A549 (cell line): ENCODE data around the gene PPP3CA. TPM values are rescaled to one million over a fixed set of nuclear protein-coding genes. Genes with fewer than 3 reads are reported as not detected.

Source experiments
- ATAC-seq, 2 experiments: fragments of 200-7000 bp in 1 of 2; fragments of >200 bp in 1 of 2; cut with Nextera tagmentation in 1 of 2; cut with Tn5 transposase in 1 of 2; 3 replicates each; pipeline versions ENCODE4 v1.8.0 to v1.9.1; 2018 to 2020; ENCODE audit warnings: mild to moderate bottlenecking in 1 of 2, moderate library complexity in 1 of 2
- CTCF ChIA-PET: fragments of 300-600 bp; sonication (Branson Sonifier 250); formaldehyde crosslinking; extraction: SDS; loops from one replicate; lab custom pipeline; 2021; ENCODE audit warnings: antibody characterized with exemption, inconsistent platforms; lab: Yijun Ruan, JAX
- POLR2A ChIA-PET: fragments of 350-600 bp; formaldehyde crosslinking; extraction: SDS; loops from one replicate; lab custom pipeline; 2021; ENCODE audit warnings: antibody characterized with exemption, inconsistent platforms; lab: Yijun Ruan, JAX
- DNase-seq, 2 experiments: peaks; one replicate each; pipeline versions ENCODE4 v3.0.0 to v3.0.0-alpha.2; 2011 to 2016; ENCODE audit warnings: low read depth in 1 of 2, low spot score in 1 of 2
- FAIRE-seq: peaks from 2 replicates; lab custom pipeline; 2011; peaks lifted over from hg19 to GRCh38; lab: Jason Lieb, UNC
- H3K27ac ChIP-seq, 2 experiments: fragments of >200 bp; sonication (Bioruptor Twin); formaldehyde crosslinking; 3 replicates each; pipeline ENCODE4 v1.5.1; 2016 to 2017
- H3K4me1 ChIP-seq: fragments of >200 bp; sonication (Bioruptor Twin); formaldehyde crosslinking; 3 replicates; pipeline ENCODE4 v1.6.1; 2016
- H3K4me2 ChIP-seq: fragments of >200 bp; sonication (Bioruptor Twin); formaldehyde crosslinking; 3 replicates; pipeline ENCODE4 v1.6.1; 2016
- H3K4me3 ChIP-seq: fragments of >200 bp; sonication (Bioruptor Twin); formaldehyde crosslinking; 3 replicates; pipeline ENCODE4 v1.5.1; 2016
- H3K9me3 ChIP-seq: fragments of >200 bp; sonication (Bioruptor Twin); formaldehyde crosslinking; 3 replicates; pipeline ENCODE4 v1.6.1; 2016
- CEBPB ChIP-seq, 2 experiments: fragments of >200 bp in 1 of 2; sonication (Bioruptor Twin) in 1 of 2; formaldehyde crosslinking in 1 of 2; IDR thresholded peaks; 2 replicates each; pipeline ENCODE4 v1.6.1; 2012 to 2016
- EP300 ChIP-seq, 2 experiments: fragments of >200 bp; sonication (Bioruptor Twin); formaldehyde crosslinking; IDR thresholded peaks; 2 replicates in 1 of 2; 3 replicates in 1 of 2; pipeline ENCODE4 v1.6.1; 2016 to 2017
- FOSL2 ChIP-seq, 2 experiments: fragments of 450-650 bp in 1 of 2; fragments of >200 bp in 1 of 2; sonication (Bioruptor Twin) in 1 of 2; formaldehyde crosslinking; IDR thresholded peaks; 2 replicates each; pipeline versions ENCODE4 v1.5.0 to v1.6.1; 2016 to 2020; ENCODE audit warnings: mild to moderate bottlenecking in 1 of 2, moderate library complexity in 1 of 2
- GATA3 ChIP-seq: IDR thresholded peaks from 2 replicates; pipeline ENCODE4 v1.6.1; 2012; ENCODE audit warnings: borderline replicate concordance
- HOXB5 ChIP-seq: fragments of 250-450 bp; sonication (Bioruptor Pico); IDR thresholded peaks from 2 replicates; pipeline ENCODE4 v1.5.0; 2020; ENCODE audit warnings: mild to moderate bottlenecking, moderate library complexity
- JUN ChIP-seq, 2 experiments: fragments of >200 bp; sonication (Bioruptor Twin); formaldehyde crosslinking; IDR thresholded peaks; 2 replicates in 1 of 2; 3 replicates in 1 of 2; pipeline ENCODE4 v1.6.1; 2016 to 2017
- JUNB ChIP-seq: fragments of >200 bp; sonication (Bioruptor Twin); formaldehyde crosslinking; IDR thresholded peaks from 2 replicates; pipeline ENCODE4 v1.6.1; 2016
- KDM5A ChIP-seq: fragments of 200-600 bp; sonication (generic); IDR thresholded peaks from 2 replicates; pipeline ENCODE4 v1.6.1; 2016; ENCODE audit warnings: antibody characterized with exemption, mild to moderate bottlenecking
- MAFK ChIP-seq: fragments of 450-650 bp; IDR thresholded peaks from 2 replicates; pipeline ENCODE4 v1.6.1; 2014; ENCODE audit not compliant: partially characterized antibody
- NFE2L2 ChIP-seq: fragments of 150-350 bp; conservative IDR thresholded peaks from 2 replicates; pipeline ENCODE4 v1.6.1; 2014; ENCODE audit warnings: low read length
- RAD21 ChIP-seq, 2 experiments: fragments of >200 bp in 1 of 2; sonication (Bioruptor Twin) in 1 of 2; formaldehyde crosslinking in 1 of 2; IDR thresholded peaks in 1 of 2; conservative IDR thresholded peaks in 1 of 2; 2 replicates in 1 of 2; 3 replicates in 1 of 2; pipeline ENCODE4 v1.6.1; 2012 to 2018; ENCODE audit warnings: inconsistent platforms in 1 of 2
- SMC3 ChIP-seq: fragments of >200 bp; sonication (Bioruptor Twin); formaldehyde crosslinking; IDR thresholded peaks from 3 replicates; pipeline ENCODE4 v1.6.1; 2018; ENCODE audit warnings: inconsistent platforms
- ZC3H11A ChIP-seq: fragments of 450-650 bp; IDR thresholded peaks from 2 replicates; pipeline ENCODE4 v1.6.1; 2014; ENCODE audit warnings: antibody characterized with exemption, mild to moderate bottlenecking
- WGBS: methylation state at CpG from one replicate; pipeline ENCODE4 v1.1.6; 2017; ENCODE audit errors: missing lambda C conversion rate; 5-methylcytosine and 5-hydroxymethylcytosine counted together
- polyA plus RNA-seq, 4 experiments: library from polyadenylated mRNA; depleted of rRNA in 3 of 4; stranded (reverse); fragments of >200 nt; fragmentation: RNase III in 1 of 4; extraction: RNeasy Plus Mini Kit Qiagen cat#74134 plus additional on column Dnase treatment in 1 of 4; gene quantifications; 2 replicates in 3 of 4; 3 replicates in 1 of 4; pipeline ENCODE4 v1.2.3, GENCODE V29; 2011 to 2017
- TF ChIP-seq, protein P1 (sequence below): fragments of >200 bp; sonication (Bioruptor Twin); formaldehyde crosslinking; IDR thresholded peaks from 3 replicates; pipeline ENCODE4 v1.6.1; 2016
- TF ChIP-seq, protein P2 (sequence below): fragments of 250-450 bp; sonication (Bioruptor Pico); IDR thresholded peaks from 2 replicates; pipeline ENCODE4 v1.5.0; 2020; ENCODE audit warnings: low read depth, mild to moderate bottlenecking, moderate library complexity
- TF ChIP-seq, protein P3 (sequence below): fragments of >200 bp; sonication (Bioruptor Twin); formaldehyde crosslinking; IDR thresholded peaks from 2 replicates; pipeline ENCODE4 v1.6.1; 2016
- TF ChIP-seq, protein P4 (sequence below): IDR thresholded peaks from 2 replicates; pipeline ENCODE4 v1.6.1; 2012
- TF ChIP-seq, protein P5 (sequence below): fragments of >200 bp; sonication (Bioruptor Twin); formaldehyde crosslinking; IDR thresholded peaks from 3 replicates; pipeline ENCODE4 v1.5.1; 2016

The PPP3CA gene
- polyA plus RNA-seq, 2 of the 4 experiments (the other 2 are of a cell fraction) = 21.4 to 42.4 TPM

DNA sequence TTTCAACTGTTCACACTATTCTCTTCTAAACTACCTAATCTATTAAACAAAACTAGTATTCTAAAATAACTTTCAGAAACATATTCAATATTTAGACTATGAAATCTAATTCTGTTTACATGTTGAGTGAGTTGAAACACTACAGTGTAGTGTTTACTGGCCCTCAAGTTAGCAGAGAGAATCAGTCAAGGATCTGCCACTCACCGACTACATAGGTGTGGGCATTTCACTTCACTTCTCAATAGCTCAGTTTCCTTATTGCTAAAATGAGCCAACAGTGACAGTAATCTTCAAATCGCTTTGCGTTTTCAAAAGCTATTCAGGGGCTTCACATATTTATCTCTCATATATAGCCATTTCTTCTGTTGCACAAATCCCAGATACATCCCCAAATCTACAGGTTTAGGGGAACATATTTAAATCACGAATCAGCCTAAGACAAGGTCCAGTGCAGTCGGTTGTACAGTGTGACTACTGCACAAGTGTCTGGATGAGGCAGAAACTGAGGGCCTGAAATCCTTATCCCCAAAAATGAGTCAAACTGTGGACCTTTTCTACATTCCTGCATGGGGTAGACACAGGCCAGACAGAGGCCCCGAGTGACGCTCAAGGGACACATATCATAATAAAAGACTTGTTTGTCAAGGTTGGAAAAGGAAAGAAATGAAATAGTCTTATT, 129.8 kb downstream of the PPP3CA start:
- POLR2A ChIA-PET = interaction anchor here (2.4 kb wide), 1 partner anchor 130 kb away, joined by 10 read pairs; the partner anchor contains the start of gene PPP3CA
- WGBS = 31% methylated on average over 7 of the region's 7 CpGs

DNA sequence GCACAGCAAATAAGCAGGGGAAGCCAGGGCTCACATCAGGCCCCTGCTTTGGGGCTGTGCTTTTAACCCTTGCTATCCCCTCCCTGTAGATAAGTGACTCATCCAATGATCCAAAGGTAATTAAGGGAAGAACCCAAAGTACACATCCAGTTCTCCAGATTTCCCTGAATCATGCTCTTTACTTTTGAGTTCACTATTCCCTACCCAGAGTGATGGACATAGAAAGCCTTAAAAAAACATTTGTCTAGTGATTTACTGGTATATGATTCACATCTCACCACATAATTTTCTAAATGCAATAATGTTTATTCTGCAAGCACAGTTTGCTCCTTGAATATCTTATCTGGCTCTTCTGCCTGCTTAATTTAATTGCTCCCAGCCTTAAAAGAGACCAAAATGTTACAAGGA, 136.2 kb downstream of the PPP3CA start:
- DNase-seq (peak in 1 of 2 experiments; percentile 89), FAIRE-seq (no peak), ATAC-seq (peak; percentile 66 to 94)
- POLR2A ChIA-PET = no interaction called here
- peak overlapping the region; percentile 72 to 76 for H3K27ac ChIP-seq
- CTCF ChIA-PET = no interaction called here
- peaks cover 58% of the 10 kb centered on the region for H3K4me1 ChIP-seq
- peak; percentile 32 to 59; a peak in 2 of 5 replicates for TF ChIP-seq EP300 (IDR thresholded peaks at IDR 0.05)
- TF ChIP-seq, protein P1, sequence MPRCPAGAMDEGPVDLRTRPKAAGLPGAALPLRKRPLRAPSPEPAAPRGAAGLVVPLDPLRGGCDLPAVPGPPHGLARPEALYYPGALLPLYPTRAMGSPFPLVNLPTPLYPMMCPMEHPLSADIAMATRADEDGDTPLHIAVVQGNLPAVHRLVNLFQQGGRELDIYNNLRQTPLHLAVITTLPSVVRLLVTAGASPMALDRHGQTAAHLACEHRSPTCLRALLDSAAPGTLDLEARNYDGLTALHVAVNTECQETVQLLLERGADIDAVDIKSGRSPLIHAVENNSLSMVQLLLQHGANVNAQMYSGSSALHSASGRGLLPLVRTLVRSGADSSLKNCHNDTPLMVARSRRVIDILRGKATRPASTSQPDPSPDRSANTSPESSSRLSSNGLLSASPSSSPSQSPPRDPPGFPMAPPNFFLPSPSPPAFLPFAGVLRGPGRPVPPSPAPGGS = peak; percentile 43; the same call in 1 of the 3 replicates
- TF ChIP-seq, protein P2, sequence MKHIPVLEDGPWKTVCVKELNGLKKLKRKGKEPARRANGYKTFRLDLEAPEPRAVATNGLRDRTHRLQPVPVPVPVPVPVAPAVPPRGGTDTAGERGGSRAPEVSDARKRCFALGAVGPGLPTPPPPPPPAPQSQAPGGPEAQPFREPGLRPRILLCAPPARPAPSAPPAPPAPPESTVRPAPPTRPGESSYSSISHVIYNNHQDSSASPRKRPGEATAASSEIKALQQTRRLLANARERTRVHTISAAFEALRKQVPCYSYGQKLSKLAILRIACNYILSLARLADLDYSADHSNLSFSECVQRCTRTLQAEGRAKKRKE (CRISPR knock-in tag) = no peak
- TF ChIP-seq ZC3H11A = no peak
- peak in 1 of 2 experiments; percentile 55; a peak in 1 of 5 replicates for TF ChIP-seq JUN (IDR thresholded peaks at IDR 0.05)
- TF ChIP-seq FOSL2 (IDR thresholded peaks at IDR 0.05) = peak; percentile 88
- TF ChIP-seq FOSL2 (CRISPR knock-in tag; IDR thresholded peaks at IDR 0.05) = peak; percentile 95
- peak in 1 of 2 experiments; percentile 24; a peak in 1 of 4 replicates for TF ChIP-seq CEBPB (IDR thresholded peaks at IDR 0.05)
- TF ChIP-seq, protein P3, sequence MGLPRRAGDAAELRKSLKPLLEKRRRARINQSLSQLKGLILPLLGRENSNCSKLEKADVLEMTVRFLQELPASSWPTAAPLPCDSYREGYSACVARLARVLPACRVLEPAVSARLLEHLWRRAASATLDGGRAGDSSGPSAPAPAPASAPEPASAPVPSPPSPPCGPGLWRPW = no peak
- TF ChIP-seq SMC3 = no peak
- peak; percentile 87 for TF ChIP-seq MAFK
- TF ChIP-seq RAD21 (conservative IDR thresholded peaks at IDR 0.05 in 1 of 2, IDR thresholded peaks at IDR 0.05 in 1 of 2) = peak; percentile 23 to 28; a peak in 3 of 5 replicates
- peak; percentile 89 for TF ChIP-seq JUNB
- peak; percentile 51 for TF ChIP-seq NFE2L2
- peak; percentile 87 for TF ChIP-seq GATA3
- TF ChIP-seq, protein P4, sequence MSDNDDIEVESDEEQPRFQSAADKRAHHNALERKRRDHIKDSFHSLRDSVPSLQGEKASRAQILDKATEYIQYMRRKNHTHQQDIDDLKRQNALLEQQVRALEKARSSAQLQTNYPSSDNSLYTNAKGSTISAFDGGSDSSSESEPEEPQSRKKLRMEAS = peak; percentile 33
- H3K4me2 ChIP-seq = peak overlapping the region; percentile 74
- peak overlapping the region; percentile 8; the same call in 1 of the 3 replicates for H3K4me3 ChIP-seq
- H3K9me3 ChIP-seq = no peaks in the 10 kb centered on the region

More for the DNA sequence above, 129.8 kb downstream of the PPP3CA start:
- DNase-seq (peak in 1 of 2 experiments; percentile 55), FAIRE-seq (no peak), ATAC-seq (peak; percentile 74 to 96; a peak in 5 of 6 replicates)
- no peak overlapping the region for H3K4me3 ChIP-seq
- CTCF ChIA-PET = interaction anchor here (1.0 kb wide), 1 partner anchor 1045 kb away, joined by 3 read pairs; no protein-coding TSS in a partner anchor
- no peak for TF ChIP-seq KDM5A
- TF ChIP-seq JUNB = peak; percentile 35; the same call in 1 of the 2 replicates
- peak overlapping the region; percentile 63 for H3K4me2 ChIP-seq
- peaks cover 67% of the 10 kb centered on the region for H3K4me1 ChIP-seq
- H3K9me3 ChIP-seq = no peaks in the 10 kb centered on the region
- peak overlapping the region; percentile 53 to 69 for H3K27ac ChIP-seq

DNA sequence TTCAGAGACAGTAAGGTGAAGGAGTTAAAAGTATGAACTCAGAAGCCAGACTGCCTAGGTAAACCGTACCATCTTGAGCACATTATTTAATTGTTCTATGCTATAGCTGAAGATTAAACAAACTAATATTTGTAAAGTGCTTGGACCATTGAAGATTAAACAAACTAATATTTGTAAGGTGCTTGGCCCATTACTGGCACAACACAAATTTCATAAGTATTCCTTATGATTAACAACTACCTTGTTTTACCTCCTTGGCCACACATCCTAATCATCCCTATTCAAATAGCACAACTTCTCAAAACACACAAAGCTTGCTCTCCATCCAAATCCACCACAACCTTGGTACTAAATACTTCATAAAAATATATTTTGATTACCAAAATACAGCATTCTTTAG, 137.0 kb downstream of the PPP3CA start:
- TF ChIP-seq HOXB5 = no peak
- TF ChIP-seq, protein P5, sequence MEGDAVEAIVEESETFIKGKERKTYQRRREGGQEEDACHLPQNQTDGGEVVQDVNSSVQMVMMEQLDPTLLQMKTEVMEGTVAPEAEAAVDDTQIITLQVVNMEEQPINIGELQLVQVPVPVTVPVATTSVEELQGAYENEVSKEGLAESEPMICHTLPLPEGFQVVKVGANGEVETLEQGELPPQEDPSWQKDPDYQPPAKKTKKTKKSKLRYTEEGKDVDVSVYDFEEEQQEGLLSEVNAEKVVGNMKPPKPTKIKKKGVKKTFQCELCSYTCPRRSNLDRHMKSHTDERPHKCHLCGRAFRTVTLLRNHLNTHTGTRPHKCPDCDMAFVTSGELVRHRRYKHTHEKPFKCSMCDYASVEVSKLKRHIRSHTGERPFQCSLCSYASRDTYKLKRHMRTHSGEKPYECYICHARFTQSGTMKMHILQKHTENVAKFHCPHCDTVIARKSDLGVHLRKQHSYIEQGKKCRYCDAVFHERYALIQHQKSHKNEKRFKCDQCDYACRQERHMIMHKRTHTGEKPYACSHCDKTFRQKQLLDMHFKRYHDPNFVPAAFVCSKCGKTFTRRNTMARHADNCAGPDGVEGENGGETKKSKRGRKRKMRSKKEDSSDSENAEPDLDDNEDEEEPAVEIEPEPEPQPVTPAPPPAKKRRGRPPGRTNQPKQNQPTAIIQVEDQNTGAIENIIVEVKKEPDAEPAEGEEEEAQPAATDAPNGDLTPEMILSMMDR = no peak
- DNase-seq = no peak
- ChIA-PET CTCF (no interaction called here), POLR2A (no interaction called here)
- Histone ChIP-seq H3K4me3 (no peak overlapping the region), H3K4me2 (peak overlapping the region; percentile 74), H3K4me1 (peaks cover 66% of the 10 kb centered on the region), H3K27ac (peak overlapping the region; percentile 72 to 79), H3K9me3 (no peaks in the 10 kb centered on the region)
- no peak; a peak in 1 of 6 replicates for ATAC-seq
- no peak for FAIRE-seq
- 4% methylated on average over 1 of the region's 1 CpG for WGBS
